ENCODE measurements around the gene IGSF21. TPM values are rescaled to one million over a fixed set of nuclear protein-coding genes. Genes with fewer than 3 reads are reported as not detected.
"Not testable (repeated sequence)": the region's sequence is repeated elsewhere in the genome, so short reads cannot be mapped to it uniquely, and the experiment has no call there.

IGSF21 gene
- total and polyA plus RNA-seq, 7 experiments from 2014 or later, result not detected

DNA sequence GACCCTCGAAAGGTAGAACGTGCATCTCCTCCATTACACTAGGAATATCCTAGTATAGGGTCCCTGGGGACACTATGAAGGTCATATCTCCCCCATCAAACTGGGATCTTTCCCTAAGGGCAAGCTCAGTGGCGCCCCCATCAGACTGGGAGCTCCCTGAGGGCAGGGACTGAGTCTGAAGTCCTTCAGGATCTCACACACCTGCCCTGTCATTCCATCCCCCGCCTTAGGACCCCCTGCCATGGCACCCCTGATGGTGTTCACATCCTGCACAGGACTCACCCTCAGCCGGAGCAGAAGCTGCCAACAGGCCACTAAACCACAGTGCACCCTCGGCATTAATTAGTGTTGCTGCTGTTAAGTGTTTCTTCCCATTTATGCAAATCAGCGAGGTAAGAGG is 50.4 kb downstream of the IGSF21 start:
- DNase-seq (no peak), ATAC-seq (no peak)
- Mint-ChIP-seq H3K4me1 (no peaks in the 10 kb centered on the region), H3K4me3 (no peak overlapping the region), H3K9me3 (peaks cover 0 to 6% (median 0%) of the 10 kb centered on the region in 11 donors), H3K27me3 (peaks cover 0 to 28% (median 10%) of the 10 kb centered on the region in 5 donors), H3K27ac (no peak overlapping the region), H3K36me3 (no peaks in the 10 kb centered on the region)
- H3K9me3 ChIP-seq (ENCODE audit: control insufficient read depth in 2 of 3, low read length in 3 of 3), result no peaks in the 10 kb centered on the region
- intact Hi-C loops (cut with micrococcal nuclease), result no loop called here
- H3K27me3 ChIP-seq (ENCODE audit: control insufficient read depth in 2 of 2, insufficient read depth in 2 of 2, low read length in 2 of 2), result no peaks in the 10 kb centered on the region
- no peak overlapping the region for H3K27ac ChIP-seq (ENCODE audit: low read depth, low read length)
- ChIA-PET POLR2A (no interaction called here), CTCF (no interaction called here)
- no peaks in the 10 kb centered on the region for H3K4me1 ChIP-seq (ENCODE audit: control insufficient read depth in 2 of 2, insufficient read depth in 2 of 2, low read length in 2 of 2)
- no peak overlapping the region for H3K4me3 ChIP-seq (ENCODE audit: low read length)
- no peaks in the 10 kb centered on the region for H3K36me3 ChIP-seq (ENCODE audit: control insufficient read depth in 2 of 3, insufficient read depth in 3 of 3, low read length in 3 of 3)

DNA sequence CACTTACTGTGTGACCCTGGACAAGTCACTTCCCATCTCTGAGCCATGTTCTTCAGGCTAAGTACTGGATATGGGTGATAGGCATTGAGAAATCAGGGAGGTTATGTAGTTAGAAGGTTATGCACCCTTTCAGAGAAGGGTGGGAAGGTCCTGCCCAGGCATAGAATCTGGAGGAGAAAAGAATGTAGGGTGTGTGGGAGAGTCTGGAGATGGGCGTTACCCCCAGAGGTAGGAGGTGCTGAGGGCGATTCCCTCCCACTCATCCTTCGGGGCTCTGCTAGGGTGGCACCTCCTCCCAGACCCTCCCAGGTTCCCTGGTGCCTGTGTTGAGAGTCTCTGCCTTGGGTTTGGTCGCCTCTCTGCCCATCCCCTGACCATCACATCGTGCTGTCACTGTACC is 51.1 kb downstream of the IGSF21 start:
- POLR2A ChIA-PET, result interaction anchor here (0.7 kb wide), 1 partner anchor 966 kb away, joined by 3 read pairs; no protein-coding TSS in a partner anchor
- no peaks in the 10 kb centered on the region for H3K4me1 Mint-ChIP-seq
- H3K4me3 Mint-ChIP-seq, result no peak overlapping the region
- peaks cover 0 to 6% (median 0%) of the 10 kb centered on the region in 11 donors for H3K9me3 Mint-ChIP-seq
- DNase-seq, result no peak
- no peaks in the 10 kb centered on the region for H3K4me1 ChIP-seq (ENCODE audit: control insufficient read depth in 2 of 2, insufficient read depth in 2 of 2, low read length in 2 of 2)
- H3K36me3 Mint-ChIP-seq, result no peaks in the 10 kb centered on the region
- no peak overlapping the region for H3K27ac Mint-ChIP-seq
- H3K4me3 ChIP-seq (ENCODE audit: low read length), result no peak overlapping the region
- H3K27ac ChIP-seq (ENCODE audit: low read depth, low read length), result no peak overlapping the region
- no peaks in the 10 kb centered on the region for H3K9me3 ChIP-seq (ENCODE audit: control insufficient read depth in 2 of 3, low read length in 3 of 3)
- intact Hi-C loops (cut with micrococcal nuclease), result no loop called here
- peaks cover 0 to 24% (median 10%) of the 10 kb centered on the region in 5 donors for H3K27me3 Mint-ChIP-seq
- CTCF ChIA-PET, result no interaction called here
- no peak for ATAC-seq
- no peaks in the 10 kb centered on the region for H3K27me3 ChIP-seq (ENCODE audit: control insufficient read depth in 2 of 2, insufficient read depth in 2 of 2, low read length in 2 of 2)
- no peaks in the 10 kb centered on the region for H3K36me3 ChIP-seq (ENCODE audit: control insufficient read depth in 2 of 3, insufficient read depth in 3 of 3, low read length in 3 of 3)

DNA sequence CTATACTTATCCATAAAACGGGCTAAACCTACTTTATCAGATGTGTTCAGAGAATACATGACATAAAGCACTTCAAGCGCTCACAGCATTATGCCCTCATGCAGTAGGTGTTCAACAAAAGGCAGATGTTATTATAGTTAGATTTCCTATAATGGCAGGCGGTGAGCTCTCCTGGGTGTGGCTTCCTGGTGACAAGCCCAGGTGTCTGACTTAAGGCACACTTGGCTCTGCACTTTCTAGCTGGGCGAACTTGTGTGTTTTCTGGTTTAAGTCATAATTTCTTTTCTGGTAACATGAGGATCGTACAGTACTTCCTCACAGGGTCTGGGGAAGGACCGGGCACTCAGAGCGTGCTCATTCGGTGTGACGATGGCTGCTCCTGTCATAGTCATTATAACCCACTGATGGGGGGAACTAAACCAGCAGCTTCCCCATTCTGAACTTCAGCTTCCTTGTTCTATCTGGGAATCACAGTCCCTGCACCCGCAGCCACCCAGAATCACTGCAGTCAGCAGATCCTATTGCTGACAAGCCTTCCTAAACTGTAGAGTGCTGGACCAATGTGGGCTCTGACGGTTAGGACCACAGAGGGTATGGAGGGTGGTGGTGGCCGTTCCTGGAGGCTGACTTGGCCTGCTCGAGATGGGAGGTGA is 52.8 kb downstream of the IGSF21 start:
- ATAC-seq (peak; percentile 81), DNase-seq (no peak)
- Mint-ChIP-seq H3K36me3 (no peaks in the 10 kb centered on the region), H3K27me3 (peaks cover 0 to 24% (median 14%) of the 10 kb centered on the region in 5 donors), H3K4me3 (no peak overlapping the region), H3K9me3 (peaks cover 0 to 6% (median 0%) of the 10 kb centered on the region in 11 donors), H3K4me1 (no peaks in the 10 kb centered on the region), H3K27ac (no peak overlapping the region)
- ChIA-PET CTCF (no interaction called here), POLR2A (no interaction called here)
- no peaks in the 10 kb centered on the region for H3K27me3 ChIP-seq (ENCODE audit: control insufficient read depth in 2 of 2, insufficient read depth in 2 of 2, low read length in 2 of 2)
- no peaks in the 10 kb centered on the region for H3K36me3 ChIP-seq (ENCODE audit: control insufficient read depth in 2 of 3, insufficient read depth in 3 of 3, low read length in 3 of 3)
- H3K4me3 ChIP-seq (ENCODE audit: low read length), result no peak overlapping the region
- H3K9me3 ChIP-seq (ENCODE audit: control insufficient read depth in 2 of 3, low read length in 3 of 3), result no peaks in the 10 kb centered on the region
- H3K4me1 ChIP-seq (ENCODE audit: control insufficient read depth in 2 of 2, insufficient read depth in 2 of 2, low read length in 2 of 2), result no peaks in the 10 kb centered on the region
- H3K27ac ChIP-seq (ENCODE audit: low read depth, low read length), result no peak overlapping the region
- intact Hi-C loops (cut with micrococcal nuclease), result no loop called here

DNA sequence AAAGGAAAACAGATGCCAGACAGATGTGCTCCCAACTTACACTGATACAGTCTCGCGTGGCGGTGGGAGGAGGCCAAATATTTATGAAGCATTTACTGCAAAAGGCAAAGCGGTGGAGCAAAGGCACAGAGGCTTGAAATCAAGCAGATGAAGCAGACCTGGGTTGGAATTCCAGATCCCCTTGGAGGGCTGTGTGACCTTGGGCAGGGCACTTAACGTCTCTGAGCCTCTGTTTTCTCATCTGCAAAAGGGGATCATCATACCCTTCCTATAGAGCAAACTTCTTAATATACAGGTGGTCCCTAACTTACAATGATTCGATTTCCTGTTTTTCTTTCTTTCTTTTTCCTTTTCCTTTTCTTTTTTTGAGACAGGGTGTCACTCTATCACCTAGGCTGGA is 54.1 kb downstream of the IGSF21 start:
- Mint-ChIP-seq H3K27me3 (peaks cover 0 to 24% (median 14%) of the 10 kb centered on the region in 5 donors), H3K4me1 (no peaks in the 10 kb centered on the region), H3K9me3 (peaks cover 0 to 6% (median 0%) of the 10 kb centered on the region in 11 donors), H3K27ac (no peak overlapping the region), H3K4me3 (no peak overlapping the region), H3K36me3 (no peaks in the 10 kb centered on the region)
- DNase-seq (no peak), ATAC-seq (no peak)
- ChIA-PET CTCF (no interaction called here), POLR2A (no interaction called here)
- Histone ChIP-seq H3K27ac (ENCODE audit: low read depth, low read length) (no peak overlapping the region), H3K4me1 (ENCODE audit: control insufficient read depth in 2 of 2, insufficient read depth in 2 of 2, low read length in 2 of 2) (no peaks in the 10 kb centered on the region), H3K4me3 (ENCODE audit: low read length) (no peak overlapping the region), H3K9me3 (ENCODE audit: control insufficient read depth in 2 of 3, low read length in 3 of 3) (no peaks in the 10 kb centered on the region), H3K27me3 (ENCODE audit: control insufficient read depth in 2 of 2, insufficient read depth in 2 of 2, low read length in 2 of 2) (no peaks in the 10 kb centered on the region), H3K36me3 (ENCODE audit: control insufficient read depth in 2 of 3, insufficient read depth in 3 of 3, low read length in 3 of 3) (no peaks in the 10 kb centered on the region)
- intact Hi-C loops (cut with micrococcal nuclease), result no loop called here

DNA sequence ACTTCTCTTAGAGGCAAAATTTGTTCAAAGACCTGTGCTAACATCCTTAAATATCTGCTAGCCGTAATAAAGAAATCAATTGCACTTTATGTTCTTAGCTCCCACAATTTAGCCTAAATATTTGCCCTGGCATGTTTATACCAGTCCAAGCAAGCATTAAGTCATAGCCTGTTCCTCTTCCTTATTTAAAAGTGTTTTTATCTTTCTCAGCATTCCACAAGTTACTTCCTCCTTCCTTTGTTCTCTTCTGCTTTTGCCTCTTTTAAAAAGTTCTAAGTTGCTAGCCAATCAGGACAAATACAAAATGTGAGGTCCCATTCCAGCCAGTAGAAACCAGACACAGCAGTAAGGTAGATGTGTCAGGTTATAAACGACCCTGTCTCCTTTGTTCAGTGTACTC is 58.0 kb downstream of the IGSF21 start:
- H3K4me3 Mint-ChIP-seq; H3K4me3 ChIP-seq (ENCODE audit: low read length); H3K4me1 Mint-ChIP-seq; H3K36me3 Mint-ChIP-seq; H3K4me1 ChIP-seq (ENCODE audit: control insufficient read depth in 2 of 2, insufficient read depth in 2 of 2, low read length in 2 of 2); intact Hi-C loops (cut with micrococcal nuclease); H3K36me3 ChIP-seq (ENCODE audit: control insufficient read depth in 2 of 3, insufficient read depth in 3 of 3, low read length in 3 of 3); DNase-seq; H3K9me3 ChIP-seq (ENCODE audit: control insufficient read depth in 2 of 3, low read length in 3 of 3); H3K27me3 ChIP-seq (ENCODE audit: control insufficient read depth in 2 of 2, insufficient read depth in 2 of 2, low read length in 2 of 2); ATAC-seq; POLR2A ChIA-PET; H3K9me3 Mint-ChIP-seq; H3K27ac ChIP-seq (ENCODE audit: low read depth, low read length); CTCF ChIA-PET; H3K27ac Mint-ChIP-seq: not testable (repeated sequence)
- H3K27me3 Mint-ChIP-seq, result peaks cover 0 to 23% (median 10%) of the 10 kb centered on the region in 5 donors

DNA sequence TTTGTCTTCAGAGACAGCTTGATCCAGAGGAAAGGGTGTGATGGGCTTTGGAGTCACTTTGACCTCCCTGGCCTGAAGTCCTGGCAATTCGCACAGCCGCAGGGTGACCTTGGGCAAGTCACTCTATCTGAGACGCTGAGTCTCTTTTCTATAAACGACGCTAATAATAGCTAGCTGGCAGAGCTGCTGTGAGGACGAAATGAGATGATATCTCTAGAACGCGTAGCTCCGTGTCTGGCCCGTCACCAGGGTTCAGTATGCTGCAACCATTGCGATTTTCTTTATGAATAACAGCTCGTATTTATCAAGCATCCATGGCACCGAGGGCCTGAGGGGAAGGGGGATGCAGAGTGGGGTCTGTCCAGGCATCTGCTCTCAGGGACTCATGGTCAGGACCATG is 58.7 kb downstream of the IGSF21 start:
- no peak overlapping the region for H3K27ac ChIP-seq (ENCODE audit: low read depth, low read length)
- H3K9me3 Mint-ChIP-seq, result no peaks in the 10 kb centered on the region
- H3K4me1 Mint-ChIP-seq, result no peaks in the 10 kb centered on the region
- intact Hi-C loops (cut with micrococcal nuclease), result no loop called here
- H3K27me3 ChIP-seq (ENCODE audit: control insufficient read depth in 2 of 2, insufficient read depth in 2 of 2, low read length in 2 of 2), result no peaks in the 10 kb centered on the region
- ChIA-PET CTCF (no interaction called here), POLR2A (no interaction called here)
- no peak overlapping the region for H3K4me3 ChIP-seq (ENCODE audit: low read length)
- no peak for DNase-seq
- H3K27me3 Mint-ChIP-seq, result peaks cover 0 to 25% (median 12%) of the 10 kb centered on the region in 5 donors
- H3K36me3 Mint-ChIP-seq, result no peaks in the 10 kb centered on the region
- no peak for ATAC-seq
- H3K36me3 ChIP-seq (ENCODE audit: control insufficient read depth in 2 of 3, insufficient read depth in 3 of 3, low read length in 3 of 3), result no peaks in the 10 kb centered on the region
- H3K27ac Mint-ChIP-seq, result no peak overlapping the region
- no peaks in the 10 kb centered on the region for H3K4me1 ChIP-seq (ENCODE audit: control insufficient read depth in 2 of 2, insufficient read depth in 2 of 2, low read length in 2 of 2)
- no peaks in the 10 kb centered on the region for H3K9me3 ChIP-seq (ENCODE audit: control insufficient read depth in 2 of 3, low read length in 3 of 3)
- H3K4me3 Mint-ChIP-seq, result no peak overlapping the region

DNA sequence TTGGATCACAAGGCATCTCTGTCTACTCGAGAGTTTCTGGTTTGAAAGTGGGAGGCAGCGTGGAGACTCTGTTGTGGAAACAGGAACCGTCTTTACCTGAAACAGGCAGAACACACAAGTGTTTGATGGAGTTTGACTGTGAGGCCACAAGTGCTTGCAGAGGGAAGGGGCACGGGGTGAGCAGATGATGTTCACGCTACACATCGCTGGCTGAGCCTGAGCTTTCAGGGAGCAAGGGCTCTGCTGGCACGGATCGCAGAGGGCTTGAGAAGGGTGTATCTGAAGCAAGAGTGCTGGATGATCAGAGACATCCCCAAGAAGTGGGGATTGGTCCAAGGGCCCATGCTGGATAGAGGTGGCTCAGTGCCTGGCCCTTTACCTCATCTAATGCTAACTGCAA is 59.3 kb downstream of the IGSF21 start:
- H3K4me1 Mint-ChIP-seq, result no peaks in the 10 kb centered on the region
- peaks cover 0 to 25% (median 12%) of the 10 kb centered on the region in 5 donors for H3K27me3 Mint-ChIP-seq
- DNase-seq (no peak), ATAC-seq (no peak)
- Histone ChIP-seq H3K9me3 (ENCODE audit: control insufficient read depth in 2 of 3, low read length in 3 of 3) (no peaks in the 10 kb centered on the region), H3K4me1 (ENCODE audit: control insufficient read depth in 2 of 2, insufficient read depth in 2 of 2, low read length in 2 of 2) (no peaks in the 10 kb centered on the region), H3K27ac (ENCODE audit: low read depth, low read length) (no peak overlapping the region), H3K27me3 (ENCODE audit: control insufficient read depth in 2 of 2, insufficient read depth in 2 of 2, low read length in 2 of 2) (no peaks in the 10 kb centered on the region), H3K4me3 (ENCODE audit: low read length) (no peak overlapping the region), H3K36me3 (ENCODE audit: control insufficient read depth in 2 of 3, insufficient read depth in 3 of 3, low read length in 3 of 3) (no peaks in the 10 kb centered on the region)
- no peaks in the 10 kb centered on the region for H3K9me3 Mint-ChIP-seq
- H3K4me3 Mint-ChIP-seq, result no peak overlapping the region
- intact Hi-C loops (cut with micrococcal nuclease), result no loop called here
- ChIA-PET POLR2A (no interaction called here), CTCF (no interaction called here)
- H3K36me3 Mint-ChIP-seq, result no peaks in the 10 kb centered on the region
- H3K27ac Mint-ChIP-seq, result no peak overlapping the region
